HFF-Myc (cell line): ENCODE measurements around the gene PRICKLE2.

Experiments used
- DNase-seq: peaks from one replicate; pipeline ENCODE4 v3.0.0-alpha.2; 2011; ENCODE audit warnings: low read depth; ENCODE audit errors: extremely low read depth
- H3K4me3 ChIP-seq: replicated peaks from 2 replicates; pipeline ENCODE4 v1.5.1; 2011; ENCODE audit warnings: low read depth, mild to moderate bottlenecking, control low read depth, low read length
- TF ChIP-seq, protein P1 (sequence below): IDR thresholded peaks from 2 replicates; pipeline ENCODE4 v1.5.1; 2012; ENCODE audit warnings: mild to moderate bottlenecking, low read depth, low read length, control low read depth; ENCODE audit errors: missing control alignments

Gene PRICKLE2

GRCh38 chr3:64179860-64180259, 45.4 kb downstream of the PRICKLE2 start:
- no peak overlapping the region for H3K4me3 ChIP-seq
- no peak for DNase-seq
- TF ChIP-seq, protein P1, sequence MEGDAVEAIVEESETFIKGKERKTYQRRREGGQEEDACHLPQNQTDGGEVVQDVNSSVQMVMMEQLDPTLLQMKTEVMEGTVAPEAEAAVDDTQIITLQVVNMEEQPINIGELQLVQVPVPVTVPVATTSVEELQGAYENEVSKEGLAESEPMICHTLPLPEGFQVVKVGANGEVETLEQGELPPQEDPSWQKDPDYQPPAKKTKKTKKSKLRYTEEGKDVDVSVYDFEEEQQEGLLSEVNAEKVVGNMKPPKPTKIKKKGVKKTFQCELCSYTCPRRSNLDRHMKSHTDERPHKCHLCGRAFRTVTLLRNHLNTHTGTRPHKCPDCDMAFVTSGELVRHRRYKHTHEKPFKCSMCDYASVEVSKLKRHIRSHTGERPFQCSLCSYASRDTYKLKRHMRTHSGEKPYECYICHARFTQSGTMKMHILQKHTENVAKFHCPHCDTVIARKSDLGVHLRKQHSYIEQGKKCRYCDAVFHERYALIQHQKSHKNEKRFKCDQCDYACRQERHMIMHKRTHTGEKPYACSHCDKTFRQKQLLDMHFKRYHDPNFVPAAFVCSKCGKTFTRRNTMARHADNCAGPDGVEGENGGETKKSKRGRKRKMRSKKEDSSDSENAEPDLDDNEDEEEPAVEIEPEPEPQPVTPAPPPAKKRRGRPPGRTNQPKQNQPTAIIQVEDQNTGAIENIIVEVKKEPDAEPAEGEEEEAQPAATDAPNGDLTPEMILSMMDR: no peak

- TF ChIP-seq, protein P1: no peak
- no peak overlapping the region for H3K4me3 ChIP-seq
- DNase-seq: no peak
Measured at GRCh38 chr3:64179249-64179648, 46.0 kb downstream of the PRICKLE2 start.

DNA sequence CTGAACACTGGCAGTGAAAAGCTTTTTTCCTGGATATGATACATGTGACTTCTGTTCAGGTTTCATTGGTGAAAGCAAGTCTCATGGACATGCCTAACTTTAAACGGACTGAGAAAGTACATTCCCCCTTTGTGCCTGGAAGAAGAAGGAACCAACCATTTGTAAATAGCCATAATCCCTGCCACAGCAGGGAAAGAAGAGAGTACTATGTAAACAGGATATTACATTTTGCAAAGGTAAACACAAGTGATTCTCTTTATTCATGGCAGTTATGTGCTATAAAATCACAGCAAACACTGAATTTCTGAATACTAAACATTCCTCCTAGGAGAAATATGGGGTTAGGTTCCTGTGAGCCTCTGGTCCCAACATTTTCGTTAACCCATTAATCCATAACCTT, 46.8 kb downstream of the PRICKLE2 start:
- TF ChIP-seq, protein P1: no peak
- no peak overlapping the region for H3K4me3 ChIP-seq
- no peak for DNase-seq

GRCh38 chr3:64176461-64176996, 48.7 kb downstream of the PRICKLE2 start:
- TF ChIP-seq, protein P1: no peak
- H3K4me3 ChIP-seq: no peak overlapping the region
- DNase-seq: no peak

DNA sequence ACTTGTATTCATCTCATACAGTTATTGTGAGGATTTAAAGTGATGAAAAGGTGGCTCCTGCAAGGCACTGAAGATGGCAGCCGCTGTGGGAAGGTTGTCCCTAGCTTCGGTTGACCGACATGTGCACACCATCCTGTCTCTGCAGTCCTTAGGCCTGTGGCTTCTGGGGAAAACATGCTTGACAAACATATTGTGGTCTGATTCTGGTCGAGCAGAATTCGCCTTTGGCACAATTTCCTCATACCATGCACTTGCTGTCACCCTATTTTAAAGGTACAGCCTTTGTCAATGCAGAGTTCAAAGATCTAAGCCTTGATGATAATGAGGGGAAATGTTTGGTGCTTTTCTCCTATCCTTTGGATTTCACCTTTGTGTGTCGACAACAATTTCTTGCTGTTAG, 50.9 kb downstream of the PRICKLE2 start:
- DNase-seq: no peak
- TF ChIP-seq, protein P1: no peak
- H3K4me3 ChIP-seq: no peak overlapping the region

GRCh38 chr3:64173563-64173962, 51.7 kb downstream of the PRICKLE2 start:
- TF ChIP-seq, protein P1: no peak
- no peak for DNase-seq
- no peak overlapping the region for H3K4me3 ChIP-seq

GRCh38 chr3:64170270-64170669, 55.0 kb downstream of the PRICKLE2 start:
- H3K4me3 ChIP-seq: no peak overlapping the region
- no peak for DNase-seq
- TF ChIP-seq, protein P1: no peak
